Fibroblast of skin of right quadriceps (primary cell): ENCODE measurements around the gene KRTAP10-2.
"Not testable (repeated sequence)": the region's sequence is repeated elsewhere in the genome, so short reads cannot be mapped to it uniquely, and the experiment has no call there.

Experiments
- DNase-seq: peaks from one replicate; pipeline ENCODE4 v3.0.0-alpha.2; 2013

Gene KRTAP10-2, protein sequence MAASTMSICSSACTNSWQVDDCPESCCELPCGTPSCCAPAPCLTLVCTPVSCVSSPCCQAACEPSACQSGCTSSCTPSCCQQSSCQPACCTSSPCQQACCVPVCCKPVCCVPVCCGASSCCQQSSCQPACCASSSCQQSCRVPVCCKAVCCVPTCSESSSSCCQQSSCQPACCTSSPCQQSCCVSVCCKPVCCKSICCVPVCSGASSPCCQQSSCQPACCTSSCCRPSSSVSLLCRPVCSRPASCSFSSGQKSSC

DNA sequence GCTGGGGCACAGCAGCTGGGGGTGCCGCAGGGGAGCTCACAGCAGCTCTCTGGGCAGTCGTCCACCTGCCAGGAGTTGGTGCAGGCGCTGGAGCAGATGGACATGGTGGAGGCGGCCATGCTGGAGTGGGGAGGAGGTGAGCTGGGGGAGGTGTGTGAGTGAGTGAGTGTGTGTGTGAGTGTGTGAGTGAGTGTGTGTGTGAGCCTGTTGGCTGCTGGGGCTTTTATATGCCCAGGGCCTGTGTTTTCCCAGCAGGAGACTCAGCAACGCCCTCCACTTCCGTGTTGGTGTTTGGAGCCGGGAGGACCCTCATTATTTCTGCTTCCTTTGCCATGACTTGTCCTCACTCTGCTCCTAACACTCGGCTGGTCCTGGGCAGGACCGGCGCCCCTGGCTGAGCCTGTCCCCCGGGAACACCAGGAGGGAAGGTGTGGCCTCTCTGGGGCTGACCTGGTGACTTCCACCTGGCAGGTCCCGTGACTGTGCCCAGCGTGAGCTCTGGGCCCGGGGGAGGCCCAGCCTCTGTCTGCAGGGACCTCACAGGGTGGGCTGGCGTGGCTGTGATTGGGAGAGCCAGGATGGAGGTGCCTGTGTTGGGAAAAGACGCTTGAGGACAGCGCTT, at the start of gene KRTAP10-2:
KRTAP10-2 (minus strand) TSS at position 166 of the 622 bp plus-strand sequence; CDS start at position 119, 47 bp downstream.
- DNase-seq: no peak

DNA sequence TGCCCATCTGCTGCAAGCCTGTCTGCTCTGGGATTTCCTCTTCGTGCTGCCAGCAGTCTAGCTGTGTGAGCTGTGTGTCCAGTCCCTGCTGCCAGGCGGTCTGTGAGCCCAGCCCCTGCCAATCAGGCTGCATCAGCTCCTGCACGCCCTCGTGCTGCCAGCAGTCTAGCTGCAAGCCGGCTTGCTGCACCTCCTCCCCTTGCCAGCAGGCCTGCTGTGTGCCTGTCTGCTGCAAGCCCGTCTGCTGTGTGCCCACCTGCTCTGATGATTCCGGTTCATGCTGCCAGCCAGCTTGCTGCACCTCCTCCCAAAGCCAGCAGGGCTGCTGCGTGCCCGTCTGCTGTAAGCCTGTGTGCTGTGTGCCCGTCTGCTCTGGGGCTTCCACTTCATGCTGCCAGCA, 49.8 kb upstream of the KRTAP10-2 start:
- not testable (repeated sequence) for DNase-seq

DNA sequence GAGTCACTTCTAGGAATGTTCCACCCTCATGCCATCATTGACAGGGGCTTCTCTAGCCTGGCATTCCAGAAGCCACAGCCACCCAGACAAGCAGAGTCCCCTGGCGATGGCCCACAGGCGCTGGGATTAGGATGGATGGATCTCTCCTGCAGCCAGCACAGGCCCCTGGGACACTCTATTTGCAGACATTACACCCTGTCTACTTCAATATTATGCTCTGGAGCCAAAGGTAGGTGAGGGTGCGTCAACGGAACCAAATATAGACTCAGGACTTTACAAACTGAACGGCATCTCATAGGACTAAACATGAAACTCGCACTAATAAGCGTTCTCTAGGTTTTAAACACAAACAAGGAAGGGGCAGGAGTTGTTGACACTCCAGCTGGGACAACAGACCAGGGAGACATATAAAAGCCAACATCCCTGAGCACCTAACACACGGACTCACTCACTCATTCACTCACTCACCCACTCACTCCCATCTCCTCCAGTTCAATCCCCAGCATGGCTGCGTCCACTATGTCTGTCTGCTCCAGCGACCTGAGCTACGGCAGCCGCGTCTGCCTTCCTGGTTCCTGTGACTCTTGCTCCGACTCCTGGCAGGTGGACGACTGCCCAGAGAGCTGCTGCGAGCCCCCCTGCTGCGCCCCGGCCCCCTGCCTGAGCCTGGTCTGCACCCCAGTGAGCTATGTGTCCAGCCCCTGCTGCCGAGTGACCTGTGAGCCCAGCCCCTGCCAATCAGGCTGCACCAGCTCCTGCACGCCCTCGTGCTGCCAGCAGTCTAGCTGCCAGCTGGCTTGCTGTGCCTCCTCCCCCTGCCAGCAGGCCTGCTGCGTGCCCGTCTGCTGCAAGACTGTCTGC, 49.0 kb upstream of the KRTAP10-2 start, which contains the start of gene KRTAP10-7:
KRTAP10-7 (plus strand) TSS at position 480 of the 861 bp plus-strand sequence; CDS start at position 505, 25 bp downstream.
- not testable (repeated sequence) for DNase-seq

DNA sequence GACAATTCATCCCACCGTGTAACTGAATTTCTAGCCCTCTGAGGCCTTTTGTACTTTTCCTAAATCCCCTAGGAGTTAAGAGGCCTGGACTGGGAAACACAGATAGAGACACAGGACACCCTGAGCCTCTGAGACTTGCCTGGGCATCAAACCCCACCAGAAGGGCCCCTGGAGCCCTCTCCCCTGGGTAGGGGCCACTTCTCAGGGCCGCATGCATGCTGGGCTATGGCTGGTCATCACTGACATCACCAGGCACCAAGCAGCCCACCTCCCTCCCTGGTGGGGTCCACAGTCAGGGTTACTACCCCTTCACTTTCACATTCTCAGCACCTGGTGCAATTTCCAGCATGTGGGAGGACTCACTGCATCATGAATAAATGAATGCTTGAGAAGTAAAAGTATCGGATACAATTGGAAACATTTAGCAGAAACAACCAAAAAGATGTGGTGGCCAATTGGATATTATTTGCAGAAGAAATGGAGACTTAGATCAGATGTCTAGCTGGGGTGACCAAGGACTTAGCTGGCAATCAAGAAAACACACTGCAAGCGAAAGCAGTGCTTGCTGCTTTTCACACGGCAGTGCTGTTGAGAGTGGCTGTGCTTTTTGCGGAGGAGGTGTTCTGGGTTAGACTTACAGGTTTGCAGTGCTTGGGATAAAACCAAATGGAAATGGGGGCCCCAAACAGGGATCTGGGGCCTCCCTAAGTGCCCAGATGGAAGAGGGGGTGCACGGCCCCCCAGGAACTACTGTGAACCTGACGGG, 48.1 kb upstream of the KRTAP10-2 start:
- no peak for DNase-seq

DNA sequence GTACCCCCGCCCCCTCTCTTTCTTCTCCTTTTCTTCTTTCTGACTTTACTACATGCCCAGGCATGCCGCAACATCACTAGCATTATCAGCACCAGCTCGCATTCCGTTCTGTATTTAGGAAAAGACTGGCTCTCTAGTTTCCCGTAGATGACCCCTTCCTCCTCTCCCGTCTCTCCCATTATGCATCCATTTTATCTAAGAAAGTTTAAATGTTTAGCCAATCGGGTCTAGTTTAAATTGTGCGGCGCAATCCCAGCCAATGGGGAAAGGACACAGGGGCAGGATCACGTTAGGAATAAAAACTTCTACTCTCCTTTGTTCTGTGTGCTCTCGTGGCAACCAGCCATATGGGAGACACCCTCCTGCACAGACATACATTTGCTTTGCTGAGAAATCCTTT, 46.8 kb upstream of the KRTAP10-2 start:
- no peak for DNase-seq

DNA sequence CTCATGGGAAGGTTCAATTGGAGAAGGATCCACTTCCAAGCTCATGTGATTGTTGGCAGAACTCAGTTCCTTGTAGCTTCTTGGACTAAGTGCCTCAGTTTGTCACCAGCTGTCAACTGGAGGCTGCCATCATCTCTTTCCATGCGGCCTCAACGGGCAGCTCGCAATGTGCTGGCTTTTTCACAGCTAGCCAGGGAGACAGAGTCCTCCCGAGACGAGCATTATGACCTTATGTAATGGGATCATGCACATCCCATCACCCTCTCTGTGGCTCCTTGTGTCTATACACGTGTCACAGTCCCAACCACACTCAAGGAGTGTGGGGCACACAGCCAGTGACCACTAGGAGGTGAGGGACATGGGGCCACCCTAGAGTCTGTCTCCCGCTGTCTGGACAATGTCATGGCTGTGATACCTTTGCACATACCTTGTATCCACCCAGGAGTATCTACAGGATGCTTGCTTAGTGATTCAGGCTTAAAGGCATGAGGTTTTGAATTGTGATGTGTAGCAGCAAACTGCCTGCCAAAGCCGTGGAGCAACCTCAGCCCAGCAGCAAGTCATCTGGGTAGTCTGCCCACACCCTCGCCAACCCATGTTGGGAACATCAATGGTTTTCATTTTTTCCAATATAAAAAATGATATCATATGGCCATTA, 44.9 kb upstream of the KRTAP10-2 start:
- DNase-seq: no peak

DNA sequence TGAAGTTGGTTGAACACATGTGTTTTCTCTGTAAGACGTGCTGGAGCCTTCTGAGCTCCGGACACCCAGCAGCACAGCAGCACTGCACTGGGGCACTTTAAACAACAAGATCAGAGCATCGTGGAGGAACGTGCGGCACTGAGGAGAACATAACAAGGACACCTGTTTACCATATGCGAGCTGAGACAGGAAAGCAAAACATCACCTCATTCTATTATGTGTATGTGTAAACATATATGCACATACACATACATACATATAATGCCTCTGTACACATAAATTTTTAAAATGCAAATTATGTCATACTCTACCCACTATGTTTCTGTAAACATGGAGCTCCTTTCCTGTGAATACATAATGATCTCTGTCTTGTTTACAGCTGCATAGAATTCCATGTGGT, 44.2 kb upstream of the KRTAP10-2 start:
- DNase-seq: no peak

DNA sequence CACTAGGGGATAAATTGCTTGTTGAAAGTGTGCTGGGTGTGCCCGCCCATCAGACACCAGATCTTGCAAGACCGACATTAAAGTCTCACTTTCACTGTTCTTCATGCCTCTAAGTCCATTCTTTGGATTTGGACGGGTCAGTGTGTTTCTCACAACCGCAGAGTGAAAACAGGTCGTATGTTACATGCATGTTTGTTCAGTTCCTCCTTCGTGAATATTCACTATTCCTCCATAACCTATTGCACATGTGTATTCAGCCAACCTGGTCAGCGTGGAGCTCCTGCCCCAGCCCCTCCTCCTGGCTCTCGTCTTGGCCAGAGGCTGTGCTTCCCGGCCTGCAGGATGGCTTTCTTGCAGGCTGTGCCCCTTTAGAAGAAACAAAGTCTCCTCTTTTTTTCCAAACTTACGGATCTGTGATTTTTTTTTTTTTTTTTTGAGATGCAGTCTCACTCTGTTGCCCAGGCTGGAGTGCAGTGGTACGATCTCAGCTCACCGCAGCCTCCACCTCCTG, 43.2 kb upstream of the KRTAP10-2 start:
- DNase-seq: no peak

DNA sequence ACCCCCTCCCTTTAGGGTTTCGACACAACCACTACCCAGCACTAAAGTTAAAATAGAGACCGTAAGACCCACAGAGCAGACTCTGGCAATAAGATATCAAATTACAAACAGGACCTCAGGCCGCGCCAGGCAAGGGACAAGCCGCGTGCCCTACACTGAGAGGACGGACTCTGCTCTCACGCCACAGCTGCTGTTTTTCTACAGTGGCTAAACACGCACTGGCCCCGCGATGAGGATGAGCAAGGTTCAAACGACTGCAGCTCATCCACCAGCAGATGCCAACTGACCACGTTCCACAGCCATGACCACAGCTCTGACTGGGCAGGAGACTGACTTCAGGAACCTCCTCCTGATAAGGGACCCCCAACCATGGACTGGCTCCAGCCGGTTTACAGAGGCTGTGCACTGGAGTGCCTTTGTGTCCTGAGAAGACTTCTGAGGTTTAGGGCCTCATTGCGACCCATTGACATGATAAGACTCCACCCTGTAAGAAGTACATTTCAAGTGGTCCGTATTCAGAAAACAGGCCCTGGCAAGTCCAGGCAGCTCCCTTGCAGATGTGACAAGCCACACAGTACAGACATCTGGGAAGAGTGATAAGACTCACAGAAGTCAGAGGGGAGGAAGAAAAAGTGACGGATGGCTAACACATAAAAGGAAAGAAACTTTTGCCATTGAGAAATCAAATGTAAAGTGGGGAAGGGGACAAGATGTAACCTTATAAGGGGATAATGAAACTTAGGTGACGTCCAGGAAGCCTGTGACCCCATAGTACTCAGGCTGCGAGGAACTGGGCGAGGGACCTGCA, 42.5 kb upstream of the KRTAP10-2 start:
- no peak for DNase-seq

DNA sequence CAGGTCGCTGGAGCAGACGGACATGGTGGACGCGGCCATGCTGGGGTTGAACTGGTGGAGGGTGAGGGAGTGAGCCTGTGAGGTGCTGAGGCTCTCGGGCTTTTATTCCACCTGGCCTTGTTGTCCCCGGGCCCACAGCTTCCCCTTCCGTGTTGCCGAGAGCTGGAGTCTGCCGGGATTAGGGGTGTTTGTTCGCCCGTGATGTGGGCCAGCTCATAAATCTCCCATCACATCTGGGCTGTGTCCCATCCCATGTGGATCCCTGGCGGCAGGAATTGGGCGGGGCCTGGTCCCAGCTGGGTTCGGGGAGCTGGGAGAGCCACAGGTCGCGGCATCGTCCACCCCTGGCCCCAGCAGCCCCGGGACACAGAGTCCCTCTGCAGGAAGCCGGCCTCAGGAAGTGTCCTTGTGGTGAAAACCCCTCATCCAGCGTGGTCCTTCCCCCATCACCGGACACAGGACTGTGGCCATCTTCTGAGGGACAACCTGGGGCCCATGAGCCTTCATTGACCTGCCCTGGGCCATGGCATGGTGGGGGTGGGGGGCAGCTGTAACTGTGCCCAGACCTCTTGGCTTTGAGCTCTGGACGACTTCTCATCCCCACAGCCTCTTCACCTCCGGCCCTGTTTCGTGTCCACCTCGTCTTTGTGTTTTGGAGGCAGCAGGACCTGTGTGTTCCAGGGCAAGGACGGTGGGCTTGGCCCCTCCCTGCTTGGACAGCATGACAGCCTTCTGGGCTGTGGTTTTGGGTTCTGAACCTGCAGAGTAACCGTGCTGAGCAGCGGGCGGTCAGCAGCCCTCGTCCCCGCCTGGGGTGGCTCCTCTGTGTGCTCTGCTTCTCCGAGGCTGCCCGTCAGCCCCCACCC, 41.4 kb upstream of the KRTAP10-2 start, which contains the start of gene KRTAP10-6:
KRTAP10-6 (minus strand) TSS at position 60 of the 866 bp plus-strand sequence; CDS start at position 39, 21 bp downstream.
- DNase-seq: no peak

DNA sequence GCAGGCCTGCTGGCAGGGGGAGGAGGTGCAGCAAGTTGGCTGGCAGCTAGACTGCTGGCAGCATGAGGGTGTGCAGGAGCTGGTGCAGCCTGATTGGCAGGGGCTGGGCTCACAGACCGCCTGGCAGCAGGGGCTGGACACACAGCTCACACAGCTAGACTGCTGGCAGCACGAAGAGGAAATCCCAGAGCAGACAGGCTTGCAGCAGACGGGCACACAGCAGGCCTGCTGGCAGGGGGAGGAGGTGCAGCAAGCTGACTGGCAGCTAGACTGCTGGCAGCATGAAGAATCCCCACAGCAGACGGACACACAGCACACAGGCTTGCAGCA, 40.5 kb upstream of the KRTAP10-2 start:
- DNase-seq: not testable (repeated sequence)

DNA sequence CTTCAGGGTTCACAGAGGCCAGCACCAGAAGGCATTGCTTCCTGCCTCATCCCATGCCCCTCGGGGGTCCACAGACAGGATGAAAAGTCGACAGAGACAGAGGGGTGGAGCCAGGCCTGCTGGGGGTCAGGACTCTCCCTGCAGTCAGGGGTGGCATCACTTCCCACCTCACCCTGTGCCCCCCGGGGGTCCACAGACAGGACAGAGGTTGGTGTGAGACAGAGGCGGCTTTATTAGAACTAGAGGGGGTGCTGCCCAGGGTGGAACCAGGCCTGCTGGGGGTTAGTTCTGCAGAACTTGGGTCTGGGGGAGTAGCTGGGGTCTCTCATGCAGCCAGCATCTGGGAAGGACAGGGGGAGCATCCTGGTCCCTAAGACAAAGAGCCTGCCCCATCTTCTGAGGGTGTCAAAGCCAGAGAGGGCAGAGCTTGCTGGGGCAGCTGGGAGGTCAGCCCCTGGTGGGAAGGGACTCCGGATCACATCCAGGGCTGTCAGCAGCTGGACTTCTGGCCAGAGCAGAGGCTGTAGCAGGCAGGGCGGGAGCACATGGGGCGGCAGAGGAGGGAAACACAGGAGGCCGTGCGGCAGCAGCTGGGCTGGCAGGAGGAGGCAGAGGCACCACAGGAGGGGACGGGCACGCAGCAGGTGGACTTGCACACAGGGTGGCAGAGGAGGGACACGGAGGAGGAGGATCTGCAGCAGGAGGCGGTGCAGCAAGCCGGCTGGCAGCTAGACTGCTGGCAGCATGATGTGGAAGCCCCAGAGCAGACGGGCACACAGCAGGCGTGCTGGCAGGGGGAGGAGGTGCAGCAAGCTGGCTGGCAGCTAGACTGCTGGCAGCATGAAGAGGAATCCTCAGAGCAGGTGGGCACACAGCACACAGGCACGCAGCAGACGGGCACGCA, 39.8 kb upstream of the KRTAP10-2 start:
- DNase-seq: not testable (repeated sequence)

DNA sequence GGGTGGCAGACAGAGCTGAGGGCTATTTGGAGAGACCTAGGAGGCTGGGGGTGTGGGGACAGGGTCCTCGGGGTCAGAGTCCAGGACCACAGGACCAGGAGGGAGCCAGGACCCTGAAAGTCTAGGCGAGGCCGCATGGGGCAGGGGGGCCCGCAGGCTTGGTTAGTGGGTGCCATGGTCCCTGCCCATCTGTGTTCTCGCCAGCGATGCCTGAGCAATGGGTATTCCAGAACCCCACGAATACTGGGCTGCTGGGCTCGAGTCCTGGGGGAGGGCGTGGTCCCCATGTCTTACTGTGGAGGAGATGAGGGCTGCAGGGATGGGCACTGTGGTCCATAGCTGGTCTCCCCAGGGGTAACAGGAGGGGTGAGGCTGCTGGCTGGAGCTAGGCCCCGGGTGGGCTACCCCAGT, 39.0 kb upstream of the KRTAP10-2 start:
- DNase-seq: no peak

DNA sequence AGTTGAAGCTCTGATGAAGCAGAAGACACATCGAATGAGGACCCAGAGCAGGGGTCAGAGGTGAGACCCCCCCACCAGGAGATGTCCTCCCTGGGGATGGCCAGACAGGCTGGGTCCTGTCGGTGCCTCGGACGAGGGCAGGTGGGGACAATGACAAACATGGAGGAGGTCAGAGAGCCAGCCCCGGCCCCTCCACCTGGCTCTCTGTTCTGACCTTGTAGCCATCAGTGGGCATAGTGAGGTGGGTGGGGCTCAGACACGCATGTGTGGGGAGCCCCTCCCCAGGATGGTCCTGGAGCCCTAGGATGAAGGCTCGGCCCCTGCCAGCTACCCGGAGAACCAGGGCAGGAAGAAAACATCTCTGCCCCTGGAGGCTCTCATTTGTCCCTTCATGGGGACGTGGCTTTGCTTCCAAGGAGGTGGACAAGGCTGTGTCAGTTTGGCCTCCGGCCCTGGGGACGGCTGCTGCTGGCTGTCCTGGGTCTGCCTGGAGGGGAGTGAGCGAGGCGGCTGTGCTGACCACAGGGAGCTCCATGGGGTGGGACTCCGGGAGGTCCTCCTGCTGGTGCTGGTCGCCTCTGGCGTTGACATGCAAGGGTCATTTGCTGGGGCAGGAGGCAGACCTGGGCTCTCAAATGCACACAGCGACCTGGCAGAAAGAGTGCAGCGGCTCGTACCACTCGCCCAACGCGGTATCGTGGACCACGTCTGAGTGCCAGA, 38.4 kb upstream of the KRTAP10-2 start:
- no peak for DNase-seq

DNA sequence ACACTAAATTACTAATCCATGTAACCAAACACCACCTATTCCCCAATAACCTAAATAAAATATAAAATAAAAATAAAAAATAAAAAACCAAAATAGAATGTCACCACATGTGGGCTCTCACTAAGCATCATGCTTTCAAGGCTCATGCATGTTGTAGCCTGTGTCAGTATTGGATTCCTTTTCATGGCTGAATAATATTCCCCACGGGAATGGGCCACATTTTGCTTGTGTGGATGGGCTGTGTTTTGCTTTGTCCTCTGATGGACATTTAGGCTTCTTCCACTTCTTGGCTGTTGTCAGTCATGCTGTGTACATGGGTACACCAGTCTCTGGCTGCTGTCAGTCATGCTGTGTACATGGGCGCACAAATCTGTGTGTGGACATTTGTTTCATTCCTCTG, 37.8 kb upstream of the KRTAP10-2 start:
- DNase-seq: no peak

DNA sequence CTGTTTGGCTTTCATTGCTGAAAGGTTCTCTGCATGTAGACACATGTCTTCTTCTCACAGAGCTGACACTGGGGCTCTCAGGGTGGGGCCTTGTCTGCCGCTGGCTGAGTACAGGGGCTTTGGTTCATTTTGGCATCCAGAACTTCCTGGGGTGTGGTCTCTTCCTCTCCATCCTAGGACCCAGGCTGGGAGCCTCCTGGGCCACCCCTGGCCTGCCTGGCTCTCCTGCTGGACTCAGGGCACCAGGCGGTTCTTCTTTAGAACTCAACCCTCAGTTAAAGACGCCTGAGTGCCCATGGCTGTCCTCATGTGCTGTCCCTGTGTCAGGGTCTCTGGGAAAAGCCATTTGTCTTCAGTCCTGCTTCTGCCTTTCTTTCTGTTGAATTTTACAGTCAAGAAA, 34.6 kb upstream of the KRTAP10-2 start:
- DNase-seq: no peak

DNA sequence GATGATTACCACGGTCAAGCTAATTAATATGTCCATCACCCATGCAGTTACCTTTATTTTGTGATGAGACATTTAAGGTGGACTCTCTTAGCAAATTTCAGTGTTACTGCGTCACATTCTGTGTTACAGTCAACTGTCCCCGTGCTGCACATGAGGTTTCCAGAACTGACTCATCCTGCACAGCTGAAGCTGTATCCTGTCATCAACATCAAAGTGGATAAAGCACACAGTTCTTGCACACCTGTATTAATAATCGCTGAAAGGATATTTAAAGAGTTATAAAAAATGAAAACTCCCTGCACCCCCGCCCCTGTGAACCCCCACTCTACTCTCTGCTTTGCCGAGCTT, 32.5 kb upstream of the KRTAP10-2 start:
- no peak for DNase-seq

DNA sequence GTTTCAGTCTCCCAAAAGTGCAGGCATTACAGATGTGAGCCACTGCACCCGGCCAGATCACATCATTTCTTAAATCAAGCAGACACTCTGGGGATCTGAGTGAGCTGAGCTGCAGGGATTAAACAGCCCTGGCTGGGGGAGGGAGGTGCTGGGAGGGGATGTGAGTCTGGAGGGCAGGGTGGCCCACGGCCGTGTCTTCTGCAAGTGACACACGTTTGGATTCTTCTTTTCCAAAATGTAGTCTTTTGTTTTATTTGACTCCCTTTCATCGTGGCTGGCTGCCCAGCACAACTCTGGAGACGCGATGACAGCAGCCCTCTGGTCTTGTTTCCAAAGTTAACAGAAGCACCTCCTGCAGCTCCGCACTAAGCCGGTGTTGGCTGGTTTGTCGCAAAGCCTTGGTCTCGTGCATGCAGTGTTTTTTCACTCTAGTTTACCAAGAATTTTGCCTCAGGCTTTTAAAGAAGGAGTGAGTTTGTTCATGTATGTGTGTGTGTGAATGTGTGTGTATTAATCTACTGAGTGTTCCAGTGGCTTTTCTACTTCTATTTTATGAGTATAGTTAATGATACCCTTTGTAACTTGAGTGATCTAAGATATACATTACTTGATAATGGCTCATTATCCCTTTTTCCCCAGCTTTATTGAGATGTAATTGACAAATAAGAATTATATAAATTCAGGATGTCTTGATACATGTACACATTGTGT, 31.9 kb upstream of the KRTAP10-2 start:
- no peak for DNase-seq
